Fibroblast of the aortic adventitia (primary cell): ENCODE measurements around the gene CRB2. TPM values are rescaled to one million over a fixed set of nuclear protein-coding genes. Genes with fewer than 3 reads are reported as not detected.

ENCODE experiments used
- DNase-seq: peaks from one replicate; pipeline ENCODE4 v3.0.0-alpha.2; 2010; ENCODE audit warnings: low read depth
- H3K4me3 ChIP-seq: 2 replicates; pipeline ENCODE4 v1.5.1; 2011; ENCODE audit warnings: low read depth, mild to moderate bottlenecking, control low read depth, low read length, moderate library complexity
- CTCF ChIP-seq: IDR thresholded peaks from 2 replicates; pipeline ENCODE4 v1.5.1; 2011; ENCODE audit warnings: mild to moderate bottlenecking, low read length, control low read depth, inconsistent platforms; ENCODE audit not compliant: insufficient read depth
- total RNA-seq: library from RNA; depleted of rRNA; stranded (reverse); fragments of >200 nt; gene quantifications from 2 replicates; pipeline ENCODE4 v1.2.3, GENCODE V29; 2012; ENCODE audit warnings: low replicate concordance

Gene CRB2
- total RNA-seq, 1 donor, result not detected

GRCh38 chr9:123359546-123359945 is 3.5 kb downstream of the CRB2 start:
- no peak overlapping the region for H3K4me3 ChIP-seq
- no peak for DNase-seq

GRCh38 chr9:123360161-123361085 is 4.4 kb downstream of the CRB2 start:
- DNase-seq, result no peak
- no peak for TF ChIP-seq CTCF

More at GRCh38 chr9:123359546-123359945, 3.5 kb downstream of the CRB2 start:
- TF ChIP-seq CTCF, result no peak

GRCh38 chr9:123361086-123361730 is 5.2 kb downstream of the CRB2 start:
- H3K4me3 ChIP-seq, result no peak overlapping the region
- TF ChIP-seq CTCF, result no peak
- no peak for DNase-seq

More at GRCh38 chr9:123360161-123361085, 4.4 kb downstream of the CRB2 start:
- no peak overlapping the region for H3K4me3 ChIP-seq

- TF ChIP-seq CTCF, result no peak
Observed at GRCh38 chr9:123361731-123362510, 5.9 kb downstream of the CRB2 start.

GRCh38 chr9:123362856-123363255 is 6.9 kb downstream of the CRB2 start:
- TF ChIP-seq CTCF, result no peak
- H3K4me3 ChIP-seq, result no peak overlapping the region
- no peak for DNase-seq

More at GRCh38 chr9:123361731-123362510, 5.9 kb downstream of the CRB2 start:
- no peak for DNase-seq
- no peak overlapping the region for H3K4me3 ChIP-seq

- DNase-seq, result peak; percentile 13
- H3K4me3 ChIP-seq, result no peak overlapping the region
- TF ChIP-seq CTCF, result no peak
Observed at GRCh38 chr9:123364241-123364824, 8.3 kb downstream of the CRB2 start.
